SU-DHL-6 (cell line): Measurements from ENCODE around the gene APH1B.

Source experiments
- H2AFZ ChIP-seq: fragments of 200-600 bp; sonication (generic); 2 replicates; pipeline ENCODE4 v1.6.1; 2014; ENCODE audit warnings: low read depth, mild to moderate bottlenecking, moderate library complexity, mixed read lengths, antibody characterized with exemption, low read length; ENCODE audit not compliant: severe bottlenecking
- H3F3A ChIP-seq: fragments of 200-600 bp; shearing (Covaris generic); 2 replicates; pipeline ENCODE4 v1.6.0; 2016; ENCODE audit warnings: antibody characterized with exemption, mild to moderate bottlenecking; ENCODE audit not compliant: insufficient read depth
- H3K27ac ChIP-seq: fragments of 200-600 bp; sonication (generic); 2 replicates; pipeline ENCODE4 v1.5.1; 2016; ENCODE audit warnings: low read depth, mild to moderate bottlenecking, low read length, moderate library complexity, mixed read lengths
- H3K27me3 ChIP-seq: fragments of 200-600 bp; sonication (generic), shearing (Covaris generic); 2 replicates; pipeline ENCODE4 v1.6.0; 2014; ENCODE audit warnings: mild to moderate bottlenecking, low read length
- H3K36me3 ChIP-seq: fragments of 200-600 bp; sonication (generic); 2 replicates; pipeline ENCODE4 v1.6.1; 2014; ENCODE audit warnings: mild to moderate bottlenecking, low read length, mixed read lengths
- H3K4me2 ChIP-seq: fragments of 300-600, 200-600 bp; shearing (Covaris generic), sonication (generic); 2 replicates; pipeline ENCODE4 v1.6.0; 2014; ENCODE audit warnings: low read length, low read depth, mild to moderate bottlenecking; ENCODE audit not compliant: poor library complexity, severe bottlenecking
- H3K4me3 ChIP-seq: fragments of 200-600 bp; sonication (generic); 2 replicates; pipeline ENCODE4 v1.5.1; 2014; ENCODE audit warnings: antibody characterized with exemption, low read length, mild to moderate bottlenecking, mixed read lengths; ENCODE audit not compliant: insufficient read depth, poor library complexity, severe bottlenecking
- H3K79me2 ChIP-seq: fragments of 200-600 bp; sonication (generic); 2 replicates; pipeline ENCODE4 v1.6.1; 2014; ENCODE audit warnings: mild to moderate bottlenecking, low read length, moderate library complexity; ENCODE audit not compliant: insufficient read depth
- H3K9ac ChIP-seq: fragments of 200-600 bp; sonication (generic); 2 replicates; pipeline ENCODE4 v1.7.0; 2014; ENCODE audit warnings: mild to moderate bottlenecking, low read length
- H3K9me2 ChIP-seq: fragments of 200-600 bp; sonication (generic); replicated peaks from 2 replicates; pipeline ENCODE4 v1.6.1; 2014; ENCODE audit warnings: low read length; ENCODE audit not compliant: insufficient read depth
- H3K9me3 ChIP-seq: fragments of 200-600 bp; sonication (generic); 2 replicates; pipeline ENCODE4 v1.6.1; 2014; ENCODE audit warnings: low read length, mixed read lengths; ENCODE audit not compliant: insufficient read depth
- H4K20me1 ChIP-seq: fragments of 200-600 bp; sonication (generic); 2 replicates; pipeline ENCODE4 v1.6.1; 2014; ENCODE audit warnings: low read depth, mild to moderate bottlenecking, antibody characterized with exemption, low read length, moderate library complexity, mixed read lengths
- EZH2phosphoT487 ChIP-seq: fragments of 200-600 bp; sonication (generic), shearing (Covaris generic); conservative IDR thresholded peaks from 2 replicates; pipeline ENCODE4 v1.6.1; 2018; ENCODE audit warnings: mild to moderate bottlenecking, antibody characterized with exemption, low read length, moderate library complexity, mixed read lengths
- TF ChIP-seq, protein P1 (sequence below): fragments of 200-600 bp; sonication (generic); IDR thresholded peaks from one replicate; pipeline ENCODE4 v1.5.1; 2017; ENCODE audit warnings: antibody characterized with exemption, mild to moderate bottlenecking, low read length, moderate library complexity; ENCODE audit not compliant: insufficient read depth, poor library complexity, severe bottlenecking

APH1B gene

DNA sequence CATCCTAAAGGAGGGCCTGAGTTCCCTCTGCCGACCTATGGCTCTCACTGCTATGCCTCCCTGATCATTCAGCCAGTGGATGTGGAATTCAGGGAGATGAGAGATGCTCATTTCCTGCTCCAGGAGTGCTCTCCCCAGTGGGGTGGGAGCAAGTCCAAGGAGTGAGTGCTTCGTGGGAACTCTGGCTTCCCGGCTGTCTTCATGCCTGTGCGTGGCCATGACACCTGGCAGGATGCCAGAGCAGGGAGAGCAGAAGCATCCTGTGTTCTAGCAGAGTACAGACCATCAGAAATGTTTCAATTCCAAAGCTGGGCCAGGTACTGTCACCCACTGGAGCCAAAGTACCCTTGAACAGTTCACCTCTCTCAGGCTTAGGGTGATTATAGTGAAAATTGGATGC lies 45.1 kb downstream of the APH1B start:
- Histone ChIP-seq H3K36me3 (no peaks in the 10 kb centered on the region), H2AFZ (no peak overlapping the region), H3K4me2 (no peak overlapping the region), H3F3A (no peaks in the 10 kb centered on the region), H3K79me2 (no peaks in the 10 kb centered on the region), H3K4me3 (no peak overlapping the region), H3K27me3 (no peaks in the 10 kb centered on the region), H3K9ac (no peak overlapping the region), H3K9me3 (no peaks in the 10 kb centered on the region), H3K27ac (no peak overlapping the region), H3K9me2 (no peaks in the 10 kb centered on the region), H4K20me1 (no peaks in the 10 kb centered on the region)
- TF ChIP-seq EZH2phosphoT487 = no peak
- TF ChIP-seq, protein P1, sequence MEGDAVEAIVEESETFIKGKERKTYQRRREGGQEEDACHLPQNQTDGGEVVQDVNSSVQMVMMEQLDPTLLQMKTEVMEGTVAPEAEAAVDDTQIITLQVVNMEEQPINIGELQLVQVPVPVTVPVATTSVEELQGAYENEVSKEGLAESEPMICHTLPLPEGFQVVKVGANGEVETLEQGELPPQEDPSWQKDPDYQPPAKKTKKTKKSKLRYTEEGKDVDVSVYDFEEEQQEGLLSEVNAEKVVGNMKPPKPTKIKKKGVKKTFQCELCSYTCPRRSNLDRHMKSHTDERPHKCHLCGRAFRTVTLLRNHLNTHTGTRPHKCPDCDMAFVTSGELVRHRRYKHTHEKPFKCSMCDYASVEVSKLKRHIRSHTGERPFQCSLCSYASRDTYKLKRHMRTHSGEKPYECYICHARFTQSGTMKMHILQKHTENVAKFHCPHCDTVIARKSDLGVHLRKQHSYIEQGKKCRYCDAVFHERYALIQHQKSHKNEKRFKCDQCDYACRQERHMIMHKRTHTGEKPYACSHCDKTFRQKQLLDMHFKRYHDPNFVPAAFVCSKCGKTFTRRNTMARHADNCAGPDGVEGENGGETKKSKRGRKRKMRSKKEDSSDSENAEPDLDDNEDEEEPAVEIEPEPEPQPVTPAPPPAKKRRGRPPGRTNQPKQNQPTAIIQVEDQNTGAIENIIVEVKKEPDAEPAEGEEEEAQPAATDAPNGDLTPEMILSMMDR = no peak

GRCh38 chr15:63323798-63324563 lies 46.6 kb downstream of the APH1B start:
- Histone ChIP-seq H3K9me2 (no peaks in the 10 kb centered on the region), H3K4me3 (no peak overlapping the region), H3K36me3 (no peaks in the 10 kb centered on the region), H2AFZ (no peak overlapping the region), H3K4me2 (no peak overlapping the region), H3K9ac (no peak overlapping the region), H3K79me2 (no peaks in the 10 kb centered on the region), H3F3A (no peaks in the 10 kb centered on the region), H3K9me3 (no peaks in the 10 kb centered on the region), H4K20me1 (no peaks in the 10 kb centered on the region), H3K27ac (no peak overlapping the region), H3K27me3 (no peaks in the 10 kb centered on the region)
- TF ChIP-seq, protein P1 = no peak
- TF ChIP-seq EZH2phosphoT487 = no peak

DNA sequence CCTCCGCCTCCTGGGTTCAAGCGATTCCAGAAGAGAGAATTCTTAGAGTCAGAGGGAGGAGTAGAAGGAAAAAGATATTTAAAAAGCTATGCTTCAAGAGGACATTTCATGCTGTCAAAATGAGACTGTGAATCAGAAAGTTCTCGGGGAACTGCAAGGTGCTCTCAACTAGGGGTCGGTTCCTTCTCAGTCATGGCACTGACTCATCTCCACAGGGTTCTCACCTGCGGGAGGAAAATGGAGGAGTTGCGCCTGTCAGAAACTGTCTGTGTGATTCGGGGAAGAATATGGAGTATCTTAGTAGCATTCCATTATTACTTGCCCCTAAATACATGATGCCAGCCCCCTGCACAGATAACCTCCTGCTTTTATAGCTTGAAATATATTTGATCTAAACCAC lies 47.4 kb downstream of the APH1B start:
- Histone ChIP-seq H4K20me1 (no peaks in the 10 kb centered on the region), H3K9me3 (no peaks in the 10 kb centered on the region), H3K79me2 (no peaks in the 10 kb centered on the region), H3K27me3 (no peaks in the 10 kb centered on the region), H3K4me2 (no peak overlapping the region), H3K4me3 (no peak overlapping the region), H3K36me3 (no peaks in the 10 kb centered on the region), H2AFZ (no peak overlapping the region), H3F3A (no peaks in the 10 kb centered on the region), H3K9ac (no peak overlapping the region), H3K9me2 (no peaks in the 10 kb centered on the region), H3K27ac (no peak overlapping the region)
- TF ChIP-seq EZH2phosphoT487 = no peak
- TF ChIP-seq, protein P1 = no peak
